Liver (tissue), 9 donors: ENCODE measurements around the gene G6PC1. TPM values are rescaled to one million over a fixed set of nuclear protein-coding genes. Genes with fewer than 3 reads are reported as not detected.

Experiments
- DNase-seq: peaks from one replicate; pipeline ENCODE4 v3.0.0-alpha.2; 2017; ENCODE audit warnings: low spot score
- H3K27ac ChIP-seq, 2 donors: one replicate each; pipeline ENCODE4 v1.7.0; 2013; ENCODE audit warnings: inconsistent platforms in 2 of 2, low read length in 2 of 2, control low read depth in 1 of 2, low read depth in 1 of 2, mild to moderate bottlenecking in 1 of 2
- H3K27me3 ChIP-seq, 4 donors: one replicate each; pipeline versions ENCODE4 v1.6.1 to v1.7.0; 2013; ENCODE audit warnings: low read length in 3 of 4, inconsistent platforms in 1 of 4, mild to moderate bottlenecking in 1 of 4, moderate library complexity in 1 of 4; ENCODE audit not compliant: control insufficient read depth in 4 of 4, insufficient read depth in 4 of 4
- H3K36me3 ChIP-seq, 4 donors: one replicate each; pipeline versions ENCODE4 v1.6.1 to v1.7.0; 2013; ENCODE audit warnings: low read length in 3 of 4, mild to moderate bottlenecking in 3 of 4, low read depth in 1 of 4, moderate library complexity in 1 of 4; ENCODE audit not compliant: control insufficient read depth in 4 of 4, insufficient read depth in 3 of 4
- H3K4me1 ChIP-seq, 4 donors: one replicate each; pipeline versions ENCODE4 v1.6.1 to v1.7.0; 2013; ENCODE audit warnings: low read length in 3 of 4, mild to moderate bottlenecking in 3 of 4, moderate library complexity in 1 of 4; ENCODE audit not compliant: control insufficient read depth in 4 of 4, insufficient read depth in 4 of 4
- H3K4me3 ChIP-seq, 3 donors: one replicate each; pipeline versions ENCODE4 v1.6.1 to v1.7.0; 2013; ENCODE audit warnings: low read length in 3 of 3, control low read depth in 1 of 3, low read depth in 1 of 3, mild to moderate bottlenecking in 1 of 3
- H3K9ac ChIP-seq, 2 donors: one replicate each; pipeline ENCODE4 v1.7.0; 2013; ENCODE audit warnings: low read length in 2 of 2, mild to moderate bottlenecking in 2 of 2, moderate library complexity in 2 of 2, control low read depth in 1 of 2, low read depth in 1 of 2
- H3K9me3 ChIP-seq, 4 donors: one replicate each; pipeline versions ENCODE4 v1.6.1 to v1.7.0; 2013; ENCODE audit warnings: low read length in 3 of 4; ENCODE audit not compliant: control insufficient read depth in 4 of 4
- ATF3 ChIP-seq: IDR thresholded peaks from 2 replicates; pipeline ENCODE4 v1.6.1; 2016; ENCODE audit warnings: antibody characterized with exemption
- EGR1 ChIP-seq, 2 donors: IDR thresholded peaks; 2 replicates each; pipeline ENCODE4 v1.6.1; 2016 to 2018; ENCODE audit warnings: antibody characterized with exemption in 2 of 2, low read depth in 2 of 2
- FOXA1 ChIP-seq: IDR thresholded peaks from 2 replicates; pipeline ENCODE4 v1.6.1; 2016; ENCODE audit warnings: antibody characterized with exemption
- FOXA2 ChIP-seq: IDR thresholded peaks from 2 replicates; pipeline ENCODE4 v1.6.1; 2016; ENCODE audit warnings: antibody characterized with exemption
- GABPA ChIP-seq, 2 donors: IDR thresholded peaks in 1 of 2; conservative IDR thresholded peaks in 1 of 2; 2 replicates each; pipeline ENCODE4 v1.6.1; 2016; ENCODE audit warnings: antibody characterized with exemption in 2 of 2, mild to moderate bottlenecking in 1 of 2, moderate library complexity in 1 of 2
- HNF4A ChIP-seq, 2 donors: conservative IDR thresholded peaks; 2 replicates each; pipeline ENCODE4 v1.6.1; 2016; ENCODE audit warnings: antibody characterized with exemption in 2 of 2, mild to moderate bottlenecking in 2 of 2
- HNF4G ChIP-seq: IDR thresholded peaks from 2 replicates; pipeline ENCODE4 v1.6.1; 2016; ENCODE audit warnings: antibody characterized with exemption
- JUND ChIP-seq, 2 donors: IDR thresholded peaks; 2 replicates each; pipeline ENCODE4 v1.6.1; 2016; ENCODE audit warnings: antibody characterized with exemption in 2 of 2
- MAX ChIP-seq: IDR thresholded peaks from 2 replicates; pipeline ENCODE4 v1.6.1; 2016; ENCODE audit warnings: antibody characterized with exemption
- NR2F2 ChIP-seq: IDR thresholded peaks from 2 replicates; pipeline ENCODE4 v1.6.1; 2016; ENCODE audit warnings: antibody characterized with exemption
- RAD21 ChIP-seq, 2 donors: IDR thresholded peaks; 2 replicates each; pipeline ENCODE4 v1.6.1; 2016; ENCODE audit warnings: antibody characterized with exemption in 2 of 2, mild to moderate bottlenecking in 2 of 2
- REST ChIP-seq: IDR thresholded peaks from 2 replicates; pipeline ENCODE4 v1.6.1; 2016; ENCODE audit warnings: antibody characterized with exemption, mild to moderate bottlenecking
- RXRA ChIP-seq, 2 donors: IDR thresholded peaks; 2 replicates each; pipeline ENCODE4 v1.6.1; 2017 to 2018; ENCODE audit warnings: antibody characterized with exemption in 2 of 2, mild to moderate bottlenecking in 1 of 2
- SP1 ChIP-seq: IDR thresholded peaks from 2 replicates; pipeline ENCODE4 v1.6.1; 2018; ENCODE audit warnings: antibody characterized with exemption, mild to moderate bottlenecking
- TAF1 ChIP-seq: conservative IDR thresholded peaks from 2 replicates; pipeline ENCODE4 v1.6.1; 2016; ENCODE audit warnings: antibody characterized with exemption, mild to moderate bottlenecking
- YY1 ChIP-seq: IDR thresholded peaks from 2 replicates; pipeline ENCODE4 v1.6.1; 2016; ENCODE audit warnings: antibody characterized with exemption, mild to moderate bottlenecking
- WGBS: extraction: QIAGEN DNeasy Blood & Tissue Kit; methylation state at CpG from one replicate; pipeline ENCODE4 v1.1.7; 2013; 5-methylcytosine and 5-hydroxymethylcytosine counted together
- polyA plus RNA-seq, 2 donors: library from polyadenylated mRNA; stranded (reverse) in 1 of 2; unstranded in 1 of 2; fragments of 200-250 nt in 1 of 2; fragments of >200 nt in 1 of 2; fragmentation: Nextera tagmentation in 1 of 2; extraction: Ambion mirVana in 1 of 2; gene quantifications; one replicate each; pipeline versions ENCODE4 v1.2.1 to v1.2.3, GENCODE V29; 2013 to 2015
- total RNA-seq, 2 donors: library from RNA; depleted of rRNA; stranded (reverse); fragments of >200 nt; gene quantifications; one replicate each; pipeline ENCODE4 v1.2.3, GENCODE V29; 2014
- TF ChIP-seq, protein P1 (sequence below): fragments of 150-350 bp; IDR thresholded peaks from 2 replicates; pipeline ENCODE4 v1.5.1; 2017; ENCODE audit warnings: improper control_type of control experiment, low read depth, low read length; ENCODE audit not compliant: missing input control
- donor health status: healthy.
- donor health status: healthy.
- donor health status: healthy.
- donor health status: healthy.
- donor health status: healthy.

G6PC1 gene
- total and polyA plus RNA-seq, 4 donors = 23.8 to 271 (median 114) TPM

- no peaks in the 10 kb centered on the region for H3K27me3 ChIP-seq
- peaks cover 0 to 28% (median 25%) of the 10 kb centered on the region in 4 donors for H3K4me1 ChIP-seq
- no peak for DNase-seq
- H3K9ac ChIP-seq = no peak overlapping the region
- H3K36me3 ChIP-seq = no peaks in the 10 kb centered on the region
- TF ChIP-seq HNF4G (no peak), TAF1 (no peak), SP1 (no peak), ATF3 (no peak), JUND (IDR thresholded peaks at IDR 0.05) (no peak), EGR1 (IDR thresholded peaks at IDR 0.05; ENCODE audit: low read depth in 2 of 2) (no peak), RXRA (IDR thresholded peaks at IDR 0.05) (no peak), REST (no peak), YY1 (no peak), RAD21 (IDR thresholded peaks at IDR 0.05) (no peak), FOXA2 (no peak), FOXA1 (no peak), NR2F2 (no peak), GABPA (IDR thresholded peaks at IDR 0.05 in 1 of 2, conservative IDR thresholded peaks at IDR 0.05 in 1 of 2) (no peak), HNF4A (conservative IDR thresholded peaks at IDR 0.05) (no peak), MAX (no peak)
- TF ChIP-seq, protein P1, sequence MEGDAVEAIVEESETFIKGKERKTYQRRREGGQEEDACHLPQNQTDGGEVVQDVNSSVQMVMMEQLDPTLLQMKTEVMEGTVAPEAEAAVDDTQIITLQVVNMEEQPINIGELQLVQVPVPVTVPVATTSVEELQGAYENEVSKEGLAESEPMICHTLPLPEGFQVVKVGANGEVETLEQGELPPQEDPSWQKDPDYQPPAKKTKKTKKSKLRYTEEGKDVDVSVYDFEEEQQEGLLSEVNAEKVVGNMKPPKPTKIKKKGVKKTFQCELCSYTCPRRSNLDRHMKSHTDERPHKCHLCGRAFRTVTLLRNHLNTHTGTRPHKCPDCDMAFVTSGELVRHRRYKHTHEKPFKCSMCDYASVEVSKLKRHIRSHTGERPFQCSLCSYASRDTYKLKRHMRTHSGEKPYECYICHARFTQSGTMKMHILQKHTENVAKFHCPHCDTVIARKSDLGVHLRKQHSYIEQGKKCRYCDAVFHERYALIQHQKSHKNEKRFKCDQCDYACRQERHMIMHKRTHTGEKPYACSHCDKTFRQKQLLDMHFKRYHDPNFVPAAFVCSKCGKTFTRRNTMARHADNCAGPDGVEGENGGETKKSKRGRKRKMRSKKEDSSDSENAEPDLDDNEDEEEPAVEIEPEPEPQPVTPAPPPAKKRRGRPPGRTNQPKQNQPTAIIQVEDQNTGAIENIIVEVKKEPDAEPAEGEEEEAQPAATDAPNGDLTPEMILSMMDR = no peak
- 76% methylated on average over 5 of the region's 5 CpGs for WGBS
- H3K4me3 ChIP-seq = peak overlapping the region in 1 of 3 donors; percentile 1
- H3K27ac ChIP-seq = no peak overlapping the region
- H3K9me3 ChIP-seq = no peaks in the 10 kb centered on the region
These were observed 47.0 kb upstream of the G6PC1 start for GRCh38 chr17:42853597-42853967.

DNA sequence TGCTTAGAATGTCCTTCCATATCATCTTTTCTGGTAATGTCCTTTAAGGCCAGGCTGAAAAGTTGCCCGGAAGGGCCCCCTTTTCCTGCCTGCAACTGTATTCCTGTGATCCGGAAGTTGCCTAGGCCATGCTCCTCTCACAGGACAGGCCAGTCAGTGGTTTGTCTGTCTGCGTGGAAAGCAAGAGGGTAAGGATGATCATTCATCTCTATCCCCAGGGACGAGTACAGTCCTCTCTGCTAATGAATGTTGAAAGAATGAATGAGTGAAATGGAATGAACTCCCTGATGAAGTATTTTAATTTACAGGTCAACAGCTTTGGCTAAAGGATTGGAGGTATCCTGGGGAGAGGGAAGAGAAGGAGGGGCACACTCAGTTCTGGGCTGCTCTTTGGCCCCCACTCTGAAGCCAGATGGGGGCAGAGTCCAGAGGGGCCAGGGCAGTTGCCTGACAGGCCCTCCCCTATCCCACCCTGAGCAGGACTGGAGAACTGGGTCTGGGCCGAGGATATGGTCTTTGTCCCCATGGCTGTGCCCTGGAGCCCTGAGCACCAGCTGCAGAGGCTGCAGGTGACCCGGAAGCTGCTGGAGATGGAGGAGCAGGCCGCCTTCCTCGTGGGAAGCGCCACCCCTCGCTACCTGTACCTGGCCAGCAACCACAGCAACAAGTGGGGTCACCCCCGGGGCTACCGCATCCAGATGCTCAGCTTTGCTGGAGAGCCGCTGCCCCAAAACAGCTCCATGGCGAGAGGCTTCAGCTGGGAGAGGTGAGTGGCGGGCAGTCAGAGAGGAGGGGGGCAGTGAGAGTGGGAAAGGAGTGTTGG, 46.4 kb upstream of the G6PC1 start:
- no peak for TF ChIP-seq ATF3
- TF ChIP-seq NR2F2 = peak; percentile 36
- H3K36me3 ChIP-seq = no peaks in the 10 kb centered on the region
- no peak overlapping the region for H3K27ac ChIP-seq
- no peaks in the 10 kb centered on the region for H3K9me3 ChIP-seq
- no peak overlapping the region for H3K4me3 ChIP-seq
- H3K4me1 ChIP-seq = peaks cover 0 to 25% (median 21%) of the 10 kb centered on the region in 4 donors
- no peaks in the 10 kb centered on the region for H3K27me3 ChIP-seq
- no peak for DNase-seq
- WGBS = 84% methylated on average over 15 of the region's 15 CpGs
- H3K9ac ChIP-seq = no peak overlapping the region
